ENCODE data around the gene IL6R.

IL6R gene

DNA sequence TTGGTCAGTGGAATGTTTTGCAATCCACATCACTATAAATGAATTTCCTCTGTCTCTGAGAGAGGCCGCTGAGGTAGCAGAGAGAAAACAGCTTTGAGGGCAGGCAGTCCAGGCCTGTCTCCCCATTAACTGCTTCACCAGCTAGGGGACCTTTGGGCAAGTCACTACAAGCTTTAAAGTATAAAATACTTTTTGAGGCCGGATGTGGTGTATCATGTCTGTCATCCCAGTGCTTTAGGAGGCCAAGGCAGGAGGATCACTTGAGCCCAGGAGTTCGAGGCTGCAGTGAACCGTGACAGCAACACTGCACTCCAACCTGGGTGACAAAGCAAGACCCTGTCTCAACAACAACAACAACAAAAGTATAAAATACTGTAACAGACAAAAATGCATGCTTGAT, 6.4 kb downstream of the IL6R start:
- TF ChIP-seq POLR2AphosphoS5 (IDR thresholded peaks at IDR 0.05; ENCODE audit: low read depth, low read length): no peak
- no peak for TF ChIP-seq FOXP2 (optimal IDR thresholded peaks at IDR 0.05; ENCODE audit: borderline replicate concordance, extremely low read depth, extremely low read length, insufficient read depth)
- no peak for TF ChIP-seq SIN3A (IDR thresholded peaks at IDR 0.05; ENCODE audit: borderline replicate concordance, insufficient read depth, low read length)
- TF ChIP-seq REST (IDR thresholded peaks at IDR 0.05; ENCODE audit: insufficient read depth in 1 of 2, low read depth in 2 of 2, low read length in 2 of 2): no peak
- TF ChIP-seq TAF1 (IDR thresholded peaks at IDR 0.05; ENCODE audit: borderline replicate concordance, insufficient read depth, low read length): no peak

GRCh38 chr1:154413177-154413783, 8.1 kb downstream of the IL6R start:
- TF ChIP-seq POLR2AphosphoS5 (IDR thresholded peaks at IDR 0.05; ENCODE audit: low read depth, low read length) (no peak), TAF1 (IDR thresholded peaks at IDR 0.05; ENCODE audit: borderline replicate concordance, insufficient read depth, low read length) (no peak), FOXP2 (optimal IDR thresholded peaks at IDR 0.05; ENCODE audit: borderline replicate concordance, extremely low read depth, extremely low read length, insufficient read depth) (no peak)

DNA sequence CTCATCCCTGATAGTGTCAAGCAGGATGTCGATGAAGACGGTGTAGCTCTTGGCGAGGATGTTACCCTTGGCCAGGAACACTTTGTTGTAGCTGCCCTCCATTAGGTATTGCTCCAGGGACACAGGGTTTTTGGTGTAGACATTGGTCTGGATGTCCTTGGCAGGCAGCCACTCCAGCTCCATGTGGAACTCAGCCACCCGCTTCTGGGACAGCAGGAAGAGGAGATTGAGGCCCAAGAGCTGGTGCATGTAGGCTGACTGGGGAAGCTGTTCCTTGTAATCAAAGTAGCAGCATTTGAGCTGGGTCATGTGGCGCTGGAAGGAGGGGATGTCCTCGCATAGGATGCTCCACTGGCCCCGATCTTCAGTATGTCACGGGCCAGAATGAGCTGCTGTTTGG, 9.5 kb downstream of the IL6R start:
- TF ChIP-seq TAF1 (IDR thresholded peaks at IDR 0.05; ENCODE audit: borderline replicate concordance, insufficient read depth, low read length) (no peak), SIN3A (IDR thresholded peaks at IDR 0.05; ENCODE audit: borderline replicate concordance, insufficient read depth, low read length) (no peak), FOXP2 (optimal IDR thresholded peaks at IDR 0.05; ENCODE audit: borderline replicate concordance, extremely low read depth, extremely low read length, insufficient read depth) (no peak), REST (IDR thresholded peaks at IDR 0.05; ENCODE audit: insufficient read depth in 1 of 2, low read depth in 2 of 2, low read length in 2 of 2) (no peak), POLR2AphosphoS5 (IDR thresholded peaks at IDR 0.05; ENCODE audit: low read depth, low read length) (no peak)

GRCh38 chr1:154416471-154417337, 11.6 kb downstream of the IL6R start:
- TF ChIP-seq REST (IDR thresholded peaks at IDR 0.05; ENCODE audit: insufficient read depth in 1 of 2, low read depth in 2 of 2, low read length in 2 of 2): no peak
- TF ChIP-seq SIN3A (IDR thresholded peaks at IDR 0.05; ENCODE audit: borderline replicate concordance, insufficient read depth, low read length): no peak
- TF ChIP-seq FOXP2 (optimal IDR thresholded peaks at IDR 0.05; ENCODE audit: borderline replicate concordance, extremely low read depth, extremely low read length, insufficient read depth): no peak
- TF ChIP-seq TAF1 (IDR thresholded peaks at IDR 0.05; ENCODE audit: borderline replicate concordance, insufficient read depth, low read length): no peak
- TF ChIP-seq POLR2AphosphoS5 (IDR thresholded peaks at IDR 0.05; ENCODE audit: low read depth, low read length): no peak

DNA sequence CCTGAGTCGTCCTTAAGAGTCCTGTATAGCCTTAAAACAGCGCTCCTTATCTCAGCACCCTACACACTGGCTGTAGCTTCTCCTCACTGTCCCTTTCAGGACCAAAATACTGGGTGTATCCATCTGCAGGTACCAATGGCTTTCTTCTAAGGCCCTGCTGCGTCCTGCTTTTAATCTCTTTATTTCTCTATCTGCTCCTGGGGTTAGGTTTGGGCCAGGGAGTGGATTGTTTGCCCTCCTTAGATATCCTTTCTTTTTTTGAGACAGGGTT, 12.1 kb downstream of the IL6R start:
- TF ChIP-seq FOXP2 (optimal IDR thresholded peaks at IDR 0.05; ENCODE audit: borderline replicate concordance, extremely low read depth, extremely low read length, insufficient read depth) (no peak), TAF1 (IDR thresholded peaks at IDR 0.05; ENCODE audit: borderline replicate concordance, insufficient read depth, low read length) (no peak)
